DOHH2 (cell line): ENCODE measurements around the gene CPNE8.

Experiments
- H3F3A ChIP-seq: fragments of 200-600 bp; sonication (generic), shearing (Covaris generic); 2 replicates; pipeline ENCODE4 v1.6.0; 2016; ENCODE audit warnings: antibody characterized with exemption, mild to moderate bottlenecking; ENCODE audit not compliant: control insufficient read depth, insufficient read depth
- H3K27ac ChIP-seq: fragments of 200-600 bp; sonication (generic); 2 replicates; pipeline ENCODE4 v1.5.1; 2014; ENCODE audit warnings: low read depth, mild to moderate bottlenecking, low read length, moderate library complexity
- H3K27me3 ChIP-seq: fragments of 200-600 bp; sonication (generic); 2 replicates; pipeline ENCODE4 v1.6.1; 2014; ENCODE audit warnings: mild to moderate bottlenecking, low read length, mixed read lengths; ENCODE audit not compliant: control insufficient read depth
- H3K36me3 ChIP-seq: fragments of 200-600 bp; sonication (generic); 2 replicates; pipeline ENCODE4 v1.6.1; 2014; ENCODE audit warnings: mild to moderate bottlenecking, low read length, moderate library complexity, mixed read lengths; ENCODE audit not compliant: control insufficient read depth
- H3K4me1 ChIP-seq: fragments of 200-600 bp; sonication (generic); 2 replicates; pipeline ENCODE4 v1.6.1; 2014; ENCODE audit warnings: mild to moderate bottlenecking, low read length, mixed read lengths; ENCODE audit not compliant: control insufficient read depth
- H3K4me2 ChIP-seq: fragments of 200-600 bp; sonication (generic); 2 replicates; pipeline ENCODE4 v1.6.0; 2014; ENCODE audit warnings: mild to moderate bottlenecking, low read length, moderate library complexity
- H3K4me3 ChIP-seq: fragments of 200-600 bp; sonication (generic); 2 replicates; pipeline ENCODE4 v1.5.1; 2014; ENCODE audit warnings: mild to moderate bottlenecking, low read length, mixed read lengths
- H3K79me2 ChIP-seq: fragments of 200-600 bp; sonication (generic); 2 replicates; pipeline ENCODE4 v1.6.1; 2014; ENCODE audit warnings: mild to moderate bottlenecking, low read length, mixed read lengths; ENCODE audit not compliant: control insufficient read depth
- H3K9me2 ChIP-seq: fragments of 200-600 bp; sonication (generic); replicated peaks from 2 replicates; pipeline ENCODE4 v1.6.1; 2014; ENCODE audit warnings: mild to moderate bottlenecking, low read length, mixed read lengths; ENCODE audit not compliant: control insufficient read depth
- H3K9me3 ChIP-seq: fragments of 200-600 bp; sonication (generic); 2 replicates; pipeline ENCODE4 v1.6.1; 2014; ENCODE audit warnings: antibody characterized with exemption, low read length, mixed read lengths; ENCODE audit not compliant: control insufficient read depth, insufficient read depth
- H4K20me1 ChIP-seq: fragments of 200-600 bp; sonication (generic); 2 replicates; pipeline ENCODE4 v1.6.0; 2014; ENCODE audit warnings: low read depth, mild to moderate bottlenecking, antibody characterized with exemption, low read length, moderate library complexity; ENCODE audit not compliant: control insufficient read depth, insufficient read depth
- EZH2phosphoT487 ChIP-seq: fragments of 200-600 bp; sonication (generic); IDR thresholded peaks from 2 replicates; pipeline ENCODE4 v1.6.1; 2017; ENCODE audit warnings: borderline replicate concordance, mild to moderate bottlenecking, antibody characterized with exemption, low read length, moderate library complexity, mixed read lengths
- TF ChIP-seq, protein P1 (sequence below): fragments of 200-600 bp; sonication (generic); IDR thresholded peaks from one replicate; pipeline ENCODE4 v1.5.1; 2014; ENCODE audit warnings: antibody characterized with exemption, mild to moderate bottlenecking, low read depth, low read length; ENCODE audit not compliant: poor library complexity, severe bottlenecking

Gene CPNE8

DNA sequence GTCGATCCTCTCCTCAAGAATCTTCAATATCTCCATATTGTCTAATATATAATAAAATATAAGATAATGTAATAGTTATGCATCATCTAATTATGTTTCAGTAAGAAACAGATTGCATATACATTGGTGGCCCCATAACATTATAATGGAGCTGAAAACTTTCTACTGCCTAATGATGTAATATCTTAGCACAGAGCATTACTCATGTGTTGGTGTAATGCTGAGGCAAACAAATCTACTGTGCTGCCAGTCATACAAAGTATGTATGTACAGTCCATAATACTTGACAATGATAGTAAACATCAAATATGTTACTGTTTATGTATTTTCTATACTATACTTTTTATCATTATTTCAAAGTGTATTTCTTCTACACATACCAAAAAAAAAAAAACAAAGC lies 128.7 kb downstream of the CPNE8 start:
- no peaks in the 10 kb centered on the region for H3K79me2 ChIP-seq
- no peaks in the 10 kb centered on the region for H3K9me2 ChIP-seq
- H3K36me3 ChIP-seq: no peaks in the 10 kb centered on the region
- H3K9me3 ChIP-seq: peaks cover 3% of the 10 kb centered on the region; the same call in 1 of the 2 replicates
- no peaks in the 10 kb centered on the region for H3K4me1 ChIP-seq
- no peaks in the 10 kb centered on the region for H4K20me1 ChIP-seq
- H3K27me3 ChIP-seq: no peaks in the 10 kb centered on the region
- H3F3A ChIP-seq: no peaks in the 10 kb centered on the region
- H3K4me3 ChIP-seq: no peak overlapping the region
- TF ChIP-seq EZH2phosphoT487: no peak
- TF ChIP-seq, protein P1, sequence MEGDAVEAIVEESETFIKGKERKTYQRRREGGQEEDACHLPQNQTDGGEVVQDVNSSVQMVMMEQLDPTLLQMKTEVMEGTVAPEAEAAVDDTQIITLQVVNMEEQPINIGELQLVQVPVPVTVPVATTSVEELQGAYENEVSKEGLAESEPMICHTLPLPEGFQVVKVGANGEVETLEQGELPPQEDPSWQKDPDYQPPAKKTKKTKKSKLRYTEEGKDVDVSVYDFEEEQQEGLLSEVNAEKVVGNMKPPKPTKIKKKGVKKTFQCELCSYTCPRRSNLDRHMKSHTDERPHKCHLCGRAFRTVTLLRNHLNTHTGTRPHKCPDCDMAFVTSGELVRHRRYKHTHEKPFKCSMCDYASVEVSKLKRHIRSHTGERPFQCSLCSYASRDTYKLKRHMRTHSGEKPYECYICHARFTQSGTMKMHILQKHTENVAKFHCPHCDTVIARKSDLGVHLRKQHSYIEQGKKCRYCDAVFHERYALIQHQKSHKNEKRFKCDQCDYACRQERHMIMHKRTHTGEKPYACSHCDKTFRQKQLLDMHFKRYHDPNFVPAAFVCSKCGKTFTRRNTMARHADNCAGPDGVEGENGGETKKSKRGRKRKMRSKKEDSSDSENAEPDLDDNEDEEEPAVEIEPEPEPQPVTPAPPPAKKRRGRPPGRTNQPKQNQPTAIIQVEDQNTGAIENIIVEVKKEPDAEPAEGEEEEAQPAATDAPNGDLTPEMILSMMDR: no peak
- no peak overlapping the region for H3K27ac ChIP-seq
- H3K4me2 ChIP-seq: no peak overlapping the region

DNA sequence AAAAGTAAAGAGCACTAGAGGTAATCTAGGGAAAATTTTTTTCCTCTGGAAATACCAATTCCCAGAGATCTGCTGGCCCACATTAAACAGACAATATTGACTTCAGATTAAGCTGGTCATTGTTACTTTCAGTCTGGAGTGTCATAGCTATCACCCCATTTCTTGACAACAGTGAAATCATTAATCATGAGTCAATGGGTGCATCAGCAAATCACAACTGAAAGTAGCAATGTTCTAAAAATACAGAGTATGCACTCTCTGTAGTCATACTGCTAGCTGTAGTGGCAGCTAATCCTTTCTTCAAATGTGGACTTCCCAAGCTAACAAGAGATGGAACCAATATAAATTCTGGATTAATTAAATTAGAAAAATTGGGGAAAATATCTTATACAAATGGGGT lies 129.9 kb downstream of the CPNE8 start:
- Histone ChIP-seq H3K27ac (no peak overlapping the region), H3K36me3 (no peaks in the 10 kb centered on the region), H3K27me3 (no peaks in the 10 kb centered on the region), H3K4me3 (no peak overlapping the region), H3K4me1 (no peaks in the 10 kb centered on the region), H3K9me3 (peaks cover 3% of the 10 kb centered on the region; the same call in 1 of the 2 replicates), H4K20me1 (no peaks in the 10 kb centered on the region), H3K79me2 (no peaks in the 10 kb centered on the region), H3K9me2 (no peaks in the 10 kb centered on the region), H3K4me2 (no peak overlapping the region), H3F3A (no peaks in the 10 kb centered on the region)
- TF ChIP-seq EZH2phosphoT487: no peak

DNA sequence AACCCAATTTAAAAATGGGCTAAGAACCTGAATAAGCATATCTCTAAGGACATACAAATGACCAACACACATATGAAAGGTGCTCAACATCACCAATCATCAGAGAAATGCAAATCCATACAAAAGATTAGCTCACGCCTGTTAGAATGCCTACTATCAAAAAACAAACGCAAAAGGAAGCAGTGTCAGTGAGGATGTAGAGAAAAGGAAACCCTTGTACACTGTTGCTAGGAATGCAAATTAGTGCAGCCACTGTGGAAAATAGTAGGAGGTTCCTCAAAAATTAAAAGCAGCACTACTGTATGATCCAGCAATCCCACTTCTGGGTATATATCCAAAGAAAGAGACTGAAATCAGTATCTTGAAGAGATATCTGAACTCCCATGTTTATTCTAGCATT lies 133.0 kb downstream of the CPNE8 start:
- H3K79me2 ChIP-seq: no peaks in the 10 kb centered on the region
- H3F3A ChIP-seq: no peaks in the 10 kb centered on the region
- H3K27me3 ChIP-seq: no peaks in the 10 kb centered on the region
- H4K20me1 ChIP-seq: no peaks in the 10 kb centered on the region
- H3K27ac ChIP-seq: no peak overlapping the region
- TF ChIP-seq, protein P1: no peak
- no peak for TF ChIP-seq EZH2phosphoT487
- H3K36me3 ChIP-seq: no peaks in the 10 kb centered on the region
- no peak overlapping the region for H3K4me2 ChIP-seq
- no peaks in the 10 kb centered on the region for H3K9me3 ChIP-seq
- H3K4me3 ChIP-seq: no peak overlapping the region
- H3K9me2 ChIP-seq: no peaks in the 10 kb centered on the region
- no peaks in the 10 kb centered on the region for H3K4me1 ChIP-seq

DNA sequence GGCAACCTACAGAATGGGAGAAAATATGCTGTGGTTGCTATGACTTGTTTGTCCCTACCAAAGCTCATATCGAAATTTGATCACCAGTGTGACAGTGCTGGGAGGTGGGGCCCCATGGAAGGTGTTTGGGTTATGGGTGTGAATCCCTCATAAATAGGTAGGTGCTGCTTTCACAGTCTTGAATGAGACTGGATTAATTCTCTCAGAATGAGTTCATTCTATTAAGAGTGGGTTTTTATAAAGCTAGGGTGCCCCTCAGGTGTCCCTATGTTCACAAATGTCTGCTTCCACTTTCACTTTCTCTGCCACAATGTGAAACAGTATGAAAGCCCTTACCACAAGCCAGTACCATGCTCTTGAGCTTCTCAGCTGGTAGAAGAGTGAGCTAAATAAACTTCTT lies 133.5 kb downstream of the CPNE8 start:
- Histone ChIP-seq H3K4me3 (no peak overlapping the region), H3K27me3 (no peaks in the 10 kb centered on the region), H3K9me2 (no peaks in the 10 kb centered on the region), H3K4me2 (no peak overlapping the region), H3K4me1 (no peaks in the 10 kb centered on the region), H4K20me1 (no peaks in the 10 kb centered on the region), H3F3A (no peaks in the 10 kb centered on the region), H3K79me2 (no peaks in the 10 kb centered on the region), H3K27ac (no peak overlapping the region), H3K36me3 (no peaks in the 10 kb centered on the region), H3K9me3 (no peaks in the 10 kb centered on the region)
- TF ChIP-seq, protein P1: no peak
- no peak for TF ChIP-seq EZH2phosphoT487
